Lung (tissue), 12 donors: ENCODE data around the gene FAM20B. TPM values are rescaled to one million over a fixed set of nuclear protein-coding genes. Genes with fewer than 3 reads are reported as not detected.

Source experiments
- ATAC-seq: fragments of 200-7000 bp; cut with Tn5 transposase; one replicate; pipeline ENCODE4 v1.9.1; 2020; ENCODE audit warnings: moderate number of reproducible peaks; ENCODE audit not compliant: insufficient read depth, low FRiP score
- DNase-seq, 3 donors: peaks; one replicate each; pipeline ENCODE4 v3.0.0-alpha.2; 2013 to 2017
- H3K27ac ChIP-seq, 2 donors: one replicate each; pipeline ENCODE4 v1.5.1; 2013; ENCODE audit warnings: mild to moderate bottlenecking in 2 of 2, moderate library complexity in 2 of 2, control low read depth in 1 of 2, inconsistent platforms in 1 of 2, low read depth in 1 of 2, low read length in 1 of 2
- H3K27me3 ChIP-seq, 3 donors: one replicate each; pipeline ENCODE4 v1.5.1; 2013; ENCODE audit warnings: low read length in 2 of 3; ENCODE audit not compliant: control insufficient read depth in 3 of 3, insufficient read depth in 3 of 3
- H3K36me3 ChIP-seq, 4 donors: one replicate each; pipeline ENCODE4 v1.5.1; 2013; ENCODE audit warnings: low read length in 4 of 4, mild to moderate bottlenecking in 1 of 4, moderate library complexity in 1 of 4; ENCODE audit not compliant: control insufficient read depth in 4 of 4, insufficient read depth in 4 of 4
- H3K4me1 ChIP-seq, 5 donors: one replicate each; pipeline ENCODE4 v1.5.1; 2013; ENCODE audit warnings: low read length in 5 of 5, mild to moderate bottlenecking in 2 of 5, moderate library complexity in 1 of 5; ENCODE audit not compliant: control insufficient read depth in 5 of 5, insufficient read depth in 5 of 5
- H3K4me3 ChIP-seq: one replicate; pipeline ENCODE4 v1.5.1; 2013; ENCODE audit warnings: mild to moderate bottlenecking, control low read depth, moderate library complexity
- H3K9ac ChIP-seq, 2 donors: one replicate each; pipeline ENCODE4 v1.5.1; 2013; ENCODE audit warnings: low read length in 2 of 2, control low read depth in 1 of 2; ENCODE audit not compliant: insufficient read depth in 1 of 2
- H3K9me3 ChIP-seq, 4 donors: one replicate each; pipeline ENCODE4 v1.5.1; 2013; ENCODE audit warnings: low read length in 3 of 4, mild to moderate bottlenecking in 1 of 4, moderate library complexity in 1 of 4; ENCODE audit not compliant: control insufficient read depth in 4 of 4, insufficient read depth in 3 of 4
- WGBS, 2 donors: extraction: QIAGEN DNeasy Blood & Tissue Kit; methylation state at CpG; one replicate each; pipeline ENCODE4 v1.1.7; 2013; 5-methylcytosine and 5-hydroxymethylcytosine counted together
- polyA plus RNA-seq, 2 donors: library from polyadenylated mRNA; stranded (reverse); fragments of 200-250 nt; gene quantifications; one replicate each; pipeline ENCODE4 v1.2.1, GENCODE V29; 2013
- total RNA-seq, 2 donors: library from RNA; depleted of rRNA in 1 of 2; stranded (reverse); fragments of >200 nt in 1 of 2; gene quantifications; one replicate each; pipeline ENCODE4 v1.2.1, GENCODE V29; 2014 to 2021
- TF ChIP-seq, protein P1 (sequence below): IDR thresholded peaks from 2 replicates; pipeline ENCODE4 v1.5.1; 2012; ENCODE audit warnings: mild to moderate bottlenecking; ENCODE audit errors: control extremely low read depth, extremely low read depth
- donor health status: control.
- donor health status: control.
- donor health status: Bipolar disorder and iron deficiency.
- donor health status: healthy.
- donor health status: DM: yes; HTN: yes; CAD: no.

FAM20B gene
- total and polyA plus RNA-seq, 4 donors: 7.9 to 35.8 (median 19.0) TPM

- Histone ChIP-seq H3K27ac (no peak overlapping the region), H3K36me3 (no peaks in the 10 kb centered on the region), H3K9me3 (no peaks in the 10 kb centered on the region), H3K4me1 (peaks cover 0 to 6% (median 0%) of the 10 kb centered on the region in 5 donors), H3K9ac (no peak overlapping the region), H3K27me3 (no peaks in the 10 kb centered on the region), H3K4me3 (no peak overlapping the region)
- ATAC-seq (no peak), DNase-seq (no peak)
- WGBS, 2 donors: 76 to 89% methylated on average over 7 of the region's 7 CpGs
- TF ChIP-seq, protein P1, sequence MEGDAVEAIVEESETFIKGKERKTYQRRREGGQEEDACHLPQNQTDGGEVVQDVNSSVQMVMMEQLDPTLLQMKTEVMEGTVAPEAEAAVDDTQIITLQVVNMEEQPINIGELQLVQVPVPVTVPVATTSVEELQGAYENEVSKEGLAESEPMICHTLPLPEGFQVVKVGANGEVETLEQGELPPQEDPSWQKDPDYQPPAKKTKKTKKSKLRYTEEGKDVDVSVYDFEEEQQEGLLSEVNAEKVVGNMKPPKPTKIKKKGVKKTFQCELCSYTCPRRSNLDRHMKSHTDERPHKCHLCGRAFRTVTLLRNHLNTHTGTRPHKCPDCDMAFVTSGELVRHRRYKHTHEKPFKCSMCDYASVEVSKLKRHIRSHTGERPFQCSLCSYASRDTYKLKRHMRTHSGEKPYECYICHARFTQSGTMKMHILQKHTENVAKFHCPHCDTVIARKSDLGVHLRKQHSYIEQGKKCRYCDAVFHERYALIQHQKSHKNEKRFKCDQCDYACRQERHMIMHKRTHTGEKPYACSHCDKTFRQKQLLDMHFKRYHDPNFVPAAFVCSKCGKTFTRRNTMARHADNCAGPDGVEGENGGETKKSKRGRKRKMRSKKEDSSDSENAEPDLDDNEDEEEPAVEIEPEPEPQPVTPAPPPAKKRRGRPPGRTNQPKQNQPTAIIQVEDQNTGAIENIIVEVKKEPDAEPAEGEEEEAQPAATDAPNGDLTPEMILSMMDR: no peak
Measured at GRCh38 chr1:179007233-179007632, 18.5 kb upstream of the FAM20B start.

DNA sequence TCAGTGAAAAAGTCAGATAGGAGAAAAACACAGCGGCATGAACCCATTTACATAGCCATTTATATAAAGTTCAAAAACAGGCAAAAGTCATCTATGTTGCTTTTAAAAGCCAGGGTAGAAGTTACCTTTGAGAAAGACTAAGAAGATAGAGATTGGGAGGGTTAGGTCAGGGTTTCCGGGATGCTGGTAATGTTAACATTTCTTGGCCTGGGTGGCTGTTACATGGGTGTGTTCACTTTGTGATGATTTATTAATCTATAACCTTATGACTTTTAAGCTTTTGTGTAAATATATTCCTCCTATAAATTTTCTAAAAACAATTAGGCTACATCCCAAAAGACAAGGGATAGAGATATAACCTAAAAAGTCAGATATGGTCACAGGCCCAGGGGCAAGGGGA lies 15.0 kb upstream of the FAM20B start:
- Histone ChIP-seq H3K4me3 (no peak overlapping the region), H3K27ac (no peak overlapping the region), H3K36me3 (no peaks in the 10 kb centered on the region), H3K9me3 (no peaks in the 10 kb centered on the region), H3K9ac (no peak overlapping the region), H3K4me1 (no peaks in the 10 kb centered on the region), H3K27me3 (no peaks in the 10 kb centered on the region)
- no peak for ATAC-seq
- DNase-seq: no peak
- WGBS, 2 donors: 94 to 97% methylated on average over 2 of the region's 2 CpGs
- TF ChIP-seq, protein P1: no peak

DNA sequence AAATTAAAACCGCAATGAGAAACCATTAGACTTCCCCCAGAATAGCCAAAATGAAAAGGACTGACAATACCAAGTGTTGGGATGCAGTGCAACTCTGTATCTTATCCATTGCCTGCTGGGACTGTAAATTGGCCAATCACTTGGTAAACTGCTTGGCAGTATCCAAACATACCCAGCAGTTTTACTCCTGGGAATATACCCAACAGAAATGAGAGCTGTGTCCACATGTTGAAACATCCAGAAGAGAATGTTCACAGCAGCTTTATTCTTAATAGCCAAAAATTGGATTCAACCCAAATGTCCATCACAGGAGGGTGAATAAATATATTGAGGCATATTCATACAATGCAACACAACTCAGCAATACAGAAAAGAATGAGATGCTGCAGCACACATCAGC lies 13.7 kb upstream of the FAM20B start:
- WGBS, 2 donors: 98 to 100% methylated on average over 1 of the region's 1 CpG
- no peaks in the 10 kb centered on the region for H3K9me3 ChIP-seq
- ATAC-seq: no peak
- H3K36me3 ChIP-seq: no peaks in the 10 kb centered on the region
- H3K4me3 ChIP-seq: no peak overlapping the region
- H3K27ac ChIP-seq: no peak overlapping the region
- H3K4me1 ChIP-seq: peaks cover 0 to 4% (median 3%) of the 10 kb centered on the region in 5 donors
- H3K9ac ChIP-seq: no peak overlapping the region
- DNase-seq: no peak
- H3K27me3 ChIP-seq: no peaks in the 10 kb centered on the region
- TF ChIP-seq, protein P1: no peak

DNA sequence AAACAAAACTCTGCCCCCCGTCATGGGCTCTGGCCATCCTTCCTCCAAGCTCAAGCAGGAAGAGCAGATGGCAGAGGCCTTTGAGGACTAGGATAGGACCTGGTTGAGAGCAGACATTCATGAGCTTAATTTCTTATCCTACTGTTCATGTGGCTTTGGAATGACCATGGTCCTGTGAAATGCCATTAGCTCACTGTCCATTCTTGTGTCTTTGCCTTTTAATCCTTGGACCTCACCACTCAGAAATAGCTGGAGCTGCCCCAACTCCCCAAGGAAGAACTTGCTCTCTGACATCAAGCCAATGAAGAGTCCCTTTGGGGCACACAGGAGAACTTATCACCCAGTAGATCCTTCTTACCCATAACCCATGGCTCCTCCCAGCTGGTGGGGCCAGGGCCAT lies 11.6 kb upstream of the FAM20B start:
- Histone ChIP-seq H3K4me1 (peaks cover 0 to 13% (median 7%) of the 10 kb centered on the region in 5 donors), H3K4me3 (no peak overlapping the region), H3K27me3 (no peaks in the 10 kb centered on the region), H3K9me3 (no peaks in the 10 kb centered on the region), H3K36me3 (no peaks in the 10 kb centered on the region), H3K27ac (no peak overlapping the region), H3K9ac (no peak overlapping the region)
- no peak for DNase-seq
- TF ChIP-seq, protein P1: no peak
- 89 to 98% methylated on average over 1 of the region's 1 CpG for WGBS, 2 donors
- no peak for ATAC-seq
